GM21360 (cell line): ENCODE data around the gene MAPK8IP2.
"Not testable (repeated sequence)": the region's sequence is repeated elsewhere in the genome, so short reads cannot be mapped to it uniquely, and the experiment has no call there.

ENCODE experiments used
- ATAC-seq: cut with Tn5 transposase; IDR thresholded peaks from one replicate; pipeline ENCODE4 v1.9.1; 2021; ENCODE audit warnings: mild to moderate bottlenecking, moderate library complexity; ENCODE audit not compliant: unreplicated experiment

Gene MAPK8IP2

GRCh38 chr22:50633086-50633485 is 32.5 kb downstream of the MAPK8IP2 start:
- no peak for ATAC-seq

- no peak for ATAC-seq
Observed at GRCh38 chr22:50633771-50634170, 33.2 kb downstream of the MAPK8IP2 start.

GRCh38 chr22:50635591-50635990 is 35.0 kb downstream of the MAPK8IP2 start:
- ATAC-seq, result no peak

GRCh38 chr22:50640296-50640695 is 39.7 kb downstream of the MAPK8IP2 start:
- ATAC-seq, result not testable (repeated sequence)

- ATAC-seq, result no peak
Observed at GRCh38 chr22:50640857-50641647, 40.5 kb downstream of the MAPK8IP2 start.

- no peak for ATAC-seq
Observed at GRCh38 chr22:50641696-50642607, 41.4 kb downstream of the MAPK8IP2 start.

- not testable (repeated sequence) for ATAC-seq
Observed at GRCh38 chr22:50643021-50643820, 42.6 kb downstream of the MAPK8IP2 start.

GRCh38 chr22:50643821-50644101 is 43.2 kb downstream of the MAPK8IP2 start:
- ATAC-seq, result not testable (repeated sequence)

- no peak for ATAC-seq
Observed at GRCh38 chr22:50653256-50653655, 52.7 kb downstream of the MAPK8IP2 start.

- not testable (repeated sequence) for ATAC-seq
Observed at GRCh38 chr22:50654664-50655063, 54.1 kb downstream of the MAPK8IP2 start.

GRCh38 chr22:50656122-50657070 is 55.8 kb downstream of the MAPK8IP2 start:
- ATAC-seq, result no peak

- no peak for ATAC-seq
Observed at GRCh38 chr22:50657925-50658324, 57.3 kb downstream of the MAPK8IP2 start.

- ATAC-seq, result not testable (repeated sequence)
Observed at GRCh38 chr22:50659711-50660110, 59.1 kb downstream of the MAPK8IP2 start.

GRCh38 chr22:50660306-50660705 is 59.7 kb downstream of the MAPK8IP2 start:
- no peak for ATAC-seq
